ENCODE results near the gene HOXB2.

The HOXB2 gene

DNA sequence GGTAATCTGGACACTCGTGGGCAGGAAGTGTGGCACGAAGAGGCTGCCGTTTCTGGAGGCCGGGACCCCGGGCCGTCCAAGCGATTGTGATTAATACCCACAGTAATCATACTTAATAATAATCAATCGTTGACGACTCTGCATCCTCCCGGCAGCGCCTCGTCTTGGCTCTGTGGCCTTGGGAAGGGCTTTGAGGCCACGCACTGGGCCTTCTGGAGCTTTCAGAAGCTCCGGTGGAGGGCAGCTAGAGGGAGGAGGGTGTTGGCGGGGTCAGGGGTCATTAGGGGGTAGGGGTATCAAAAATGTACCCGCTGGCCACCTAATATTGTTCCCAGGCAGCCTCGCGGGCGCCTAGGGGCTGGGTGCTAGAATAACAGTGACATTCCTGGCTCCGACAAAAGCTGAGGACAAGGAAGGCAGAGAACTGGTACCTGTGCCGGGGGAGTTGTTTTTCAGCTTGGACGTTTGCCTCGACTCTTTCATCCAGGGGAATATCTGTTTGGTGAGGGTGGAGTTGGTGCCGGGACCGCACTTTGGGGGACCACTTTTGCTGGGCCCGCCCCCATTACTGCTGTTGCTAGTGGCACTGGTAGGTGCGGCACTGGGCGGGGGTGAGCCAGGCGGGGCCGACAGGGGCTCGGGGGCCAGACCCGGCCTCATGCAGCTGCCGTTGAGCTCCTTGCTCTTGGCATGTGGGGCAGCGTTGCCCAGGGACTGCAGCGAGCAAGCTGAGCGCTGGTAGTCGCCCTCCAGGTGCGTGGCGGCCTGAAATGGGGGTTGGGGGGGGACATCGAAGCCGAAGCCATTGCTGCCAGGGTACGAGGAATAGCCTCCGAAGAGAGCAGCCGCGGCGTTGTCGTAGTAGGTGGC is 6.9 kb upstream of the HOXB2 start:
- no peak for DNase-seq

GRCh38 chr17:48551214-48551555 is 6.3 kb upstream of the HOXB2 start:
- no peak for DNase-seq

GRCh38 chr17:48550502-48551213 is 5.7 kb upstream of the HOXB2 start:
- DNase-seq = no peak

DNA sequence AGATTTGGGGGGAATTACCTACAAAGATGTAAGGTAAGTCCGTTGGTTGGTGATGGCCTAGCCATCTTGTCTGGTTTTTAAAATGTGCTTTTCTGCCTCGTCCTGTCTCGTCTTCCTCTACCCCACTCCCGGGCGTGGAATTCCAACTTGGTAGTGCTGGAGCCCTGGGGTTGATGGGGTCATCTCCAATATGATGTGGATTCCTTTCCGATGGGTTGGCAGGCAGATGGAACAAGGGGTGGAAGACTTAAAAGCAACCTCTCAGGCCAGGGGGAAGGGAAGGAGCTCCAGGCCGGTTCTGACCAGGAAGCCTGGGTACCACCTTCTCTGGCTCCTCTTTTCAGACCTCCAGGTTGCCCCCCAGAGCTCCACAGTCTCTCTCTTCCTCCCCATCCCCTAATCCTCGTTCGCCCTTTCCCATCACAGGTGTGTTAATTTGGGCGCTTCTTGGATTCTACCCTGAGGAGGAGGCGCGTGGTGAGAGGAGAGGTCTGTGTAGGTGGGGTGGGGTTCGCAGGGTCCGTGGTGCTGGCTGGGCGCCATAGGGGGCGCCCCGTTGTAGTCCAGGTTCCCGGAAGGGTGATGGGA is 5.1 kb upstream of the HOXB2 start:
- DNase-seq = no peak

DNA sequence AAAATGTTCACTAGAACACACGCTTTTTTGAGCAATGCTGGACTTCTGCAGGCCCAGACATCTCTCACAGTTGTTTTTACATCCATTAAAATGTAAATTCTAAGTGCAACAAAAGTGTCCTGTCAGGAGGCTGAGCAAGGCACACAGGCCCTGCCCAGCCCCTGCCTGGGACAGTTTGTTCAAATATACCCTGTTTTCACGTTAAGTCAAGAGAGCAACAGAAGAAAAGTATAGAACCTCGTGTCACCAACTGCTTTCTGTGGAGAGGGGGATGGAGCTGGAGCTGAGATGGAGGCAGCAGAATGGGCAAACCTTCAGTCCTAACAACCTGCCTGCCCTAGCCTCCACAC is 4.3 kb upstream of the HOXB2 start:
- DNase-seq = no peak

GRCh38 chr17:48548523-48549280 is 3.8 kb upstream of the HOXB2 start:
- no peak for DNase-seq

GRCh38 chr17:48547808-48548522 is 3.1 kb upstream of the HOXB2 start:
- no peak for DNase-seq

GRCh38 chr17:48546924-48547807 is 2.3 kb upstream of the HOXB2 start:
- DNase-seq = no peak

DNA sequence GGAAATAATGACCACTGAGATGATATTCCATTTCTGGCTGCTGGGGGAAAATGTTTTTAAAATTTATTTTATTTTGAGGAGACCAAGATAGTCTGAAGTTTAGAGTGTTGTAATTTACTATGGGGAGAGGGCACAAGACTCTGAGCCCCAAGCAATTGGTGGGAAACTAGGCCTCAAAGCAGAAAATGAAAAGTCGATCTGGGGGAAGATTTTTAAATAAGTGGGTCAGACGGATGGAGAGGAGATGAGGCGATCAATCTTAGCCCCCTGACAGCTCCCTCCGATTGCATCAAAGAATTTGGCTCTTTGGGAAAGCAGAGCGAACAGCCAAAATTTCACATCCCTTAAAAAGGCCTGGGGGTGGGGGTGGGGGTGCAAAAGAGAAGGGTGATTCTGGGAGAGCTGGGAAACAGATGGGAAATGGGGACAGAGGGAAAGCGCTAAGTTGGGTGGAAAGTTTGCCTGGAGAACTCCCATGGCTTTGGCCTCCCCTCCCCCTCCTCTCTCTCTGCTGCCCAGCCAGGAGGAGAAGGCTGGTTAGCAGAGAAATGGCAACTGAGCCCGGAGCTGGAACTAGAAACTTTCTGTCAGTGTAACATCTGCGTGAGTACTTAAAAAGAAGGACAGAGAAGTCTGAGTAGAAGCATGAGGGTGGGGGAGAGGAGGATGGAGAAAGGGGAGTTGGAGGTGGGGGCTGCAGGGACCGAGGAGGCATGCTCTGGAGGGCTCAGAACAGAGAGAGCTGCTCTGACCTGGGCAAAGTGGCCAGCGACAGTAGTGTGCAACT is 1.4 kb upstream of the HOXB2 start:
- DNase-seq = no peak

DNA sequence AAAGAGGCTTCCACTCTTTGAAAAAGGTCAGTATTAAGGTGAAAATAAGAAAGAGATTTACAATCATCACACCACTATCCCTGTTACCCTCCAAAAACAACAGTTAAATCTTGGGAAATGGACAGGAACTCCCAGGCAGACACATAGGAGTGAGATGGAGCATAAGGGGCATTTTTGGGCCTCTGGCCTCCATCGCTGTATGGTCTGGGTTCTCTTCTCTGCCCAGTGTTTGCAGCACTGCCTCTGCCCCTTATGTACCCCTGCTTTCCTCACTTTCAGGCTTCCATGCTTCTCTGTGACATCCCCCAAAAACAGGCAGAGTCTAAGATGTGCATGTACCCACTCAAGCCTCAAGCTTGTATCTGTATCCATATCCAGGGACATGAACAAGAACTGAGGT is 630 bp upstream of the HOXB2 start:
- no peak for DNase-seq

DNA sequence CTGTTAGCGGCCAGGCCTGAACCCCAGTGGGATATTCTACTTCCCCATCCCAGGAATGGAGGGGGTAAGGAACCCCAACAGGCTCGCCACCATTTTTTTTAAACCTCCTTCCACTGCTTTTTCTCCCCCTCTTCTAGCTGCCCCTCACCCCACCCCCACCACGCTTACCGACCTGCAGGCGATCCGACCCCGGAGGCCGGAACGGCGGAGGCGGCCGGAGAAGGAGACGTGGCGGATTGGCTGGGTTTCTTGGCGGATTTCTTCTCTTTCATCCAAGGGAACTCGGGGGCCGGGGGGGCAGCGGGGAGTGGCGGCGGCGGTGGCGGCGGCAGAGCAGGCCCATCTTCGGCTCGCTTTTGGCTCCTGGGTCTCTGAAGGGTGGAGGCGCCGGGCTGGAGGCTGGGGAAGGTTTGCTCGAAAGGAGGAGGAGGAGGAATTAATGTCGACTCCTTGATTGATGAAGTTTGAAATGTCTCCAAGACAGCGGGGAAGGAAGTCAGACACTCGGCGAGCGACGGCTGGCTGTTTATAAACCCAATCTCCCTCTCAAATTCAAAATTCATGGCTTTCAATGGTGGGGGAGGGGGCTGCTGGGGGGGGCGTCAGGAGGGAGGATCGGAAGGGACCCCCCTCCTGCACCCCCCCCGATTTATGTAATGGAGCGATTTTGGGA is 424 bp downstream of the HOXB2 start:
- DNase-seq = no peak

GRCh38 chr17:48543854-48544348 is 1.0 kb downstream of the HOXB2 start:
- DNase-seq = no peak

DNA sequence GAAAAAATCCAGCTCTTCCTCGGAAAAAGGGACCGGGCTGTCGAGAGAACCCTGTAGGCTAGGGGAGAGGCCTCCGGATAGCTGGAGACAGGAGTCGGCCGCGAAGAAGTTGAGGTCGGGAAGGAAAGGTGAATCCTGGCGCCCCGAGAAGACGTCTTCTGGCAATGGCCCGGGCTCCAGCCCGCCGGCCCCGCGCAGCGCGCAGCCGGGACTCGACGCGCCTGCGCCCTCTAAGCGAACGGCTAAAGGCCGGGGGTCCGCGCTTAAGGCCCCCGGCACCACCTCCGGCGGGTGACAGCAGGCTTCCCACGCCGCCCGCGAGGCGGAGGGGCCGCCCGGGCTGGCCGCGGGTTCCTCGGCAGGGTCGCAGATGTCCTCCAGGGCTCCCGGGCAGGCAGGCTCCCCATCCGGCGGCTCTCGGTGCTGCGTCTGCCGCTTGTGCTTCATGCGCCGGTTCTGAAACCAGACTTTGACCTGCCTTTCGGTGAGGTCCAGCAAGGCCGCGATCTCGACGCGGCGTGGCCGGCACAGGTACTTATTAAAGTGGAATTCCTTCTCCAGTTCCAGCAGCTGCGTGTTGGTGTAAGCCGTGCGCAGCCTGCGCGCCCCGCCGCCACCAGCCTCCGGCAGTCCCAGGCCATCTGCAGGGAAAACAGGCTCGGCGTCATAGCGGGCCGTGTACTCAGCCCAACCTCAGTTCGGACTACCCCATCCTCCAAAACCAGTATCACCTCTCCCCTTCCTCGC is 1.6 kb downstream of the HOXB2 start:
- DNase-seq = no peak

DNA sequence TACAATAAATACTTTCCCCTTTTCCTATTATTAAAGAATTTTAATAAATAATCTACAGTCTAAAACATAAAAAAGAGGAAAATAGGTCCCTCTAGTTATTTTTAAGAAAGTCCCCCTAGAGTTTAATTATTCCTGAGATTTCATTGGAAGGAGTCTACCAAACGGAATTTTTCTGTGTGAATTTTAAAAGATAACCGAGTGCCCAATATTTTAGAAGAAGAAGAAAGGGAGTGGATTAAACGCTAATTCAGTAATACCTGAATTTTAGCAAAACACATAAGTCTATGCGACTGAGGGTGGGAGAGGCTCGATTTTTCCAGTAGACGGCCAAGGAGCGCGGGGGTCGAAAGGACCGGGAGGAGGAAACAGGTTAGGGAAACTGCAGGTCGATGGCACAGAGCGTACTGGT is 2.2 kb downstream of the HOXB2 start:
- no peak for DNase-seq

- no peak for DNase-seq
Observed at GRCh38 chr17:48542114-48542656, 2.7 kb downstream of the HOXB2 start.

- DNase-seq = no peak
Observed at GRCh38 chr17:48541577-48542113, 3.3 kb downstream of the HOXB2 start.

DNA sequence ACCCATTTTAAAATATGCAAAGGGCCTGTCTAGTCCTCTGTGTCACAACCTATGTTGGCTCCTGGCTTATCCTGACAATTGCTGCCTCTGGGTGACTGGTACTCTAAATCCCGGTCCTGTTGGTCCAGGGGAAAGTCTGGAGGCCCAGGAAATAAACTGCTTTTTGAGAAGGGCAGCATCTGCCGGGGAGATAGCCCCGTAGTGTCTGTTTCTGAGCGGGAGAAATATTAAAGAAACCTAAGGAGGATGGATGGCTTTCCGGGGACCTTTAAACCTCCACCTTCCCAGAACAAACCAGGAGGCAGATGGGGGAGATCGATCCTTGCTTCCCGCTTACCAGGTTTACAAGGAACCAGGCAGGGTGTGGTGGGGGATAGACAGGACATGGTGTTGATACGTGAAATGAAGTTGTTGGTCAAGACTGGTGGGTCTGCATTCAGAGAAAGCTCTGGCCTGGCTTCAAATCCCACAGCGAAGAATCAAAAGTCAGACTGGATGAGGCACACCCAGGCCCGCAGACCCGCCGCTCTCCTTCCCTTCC is 3.8 kb downstream of the HOXB2 start:
- no peak for DNase-seq

GRCh38 chr17:48540213-48540612 is 4.7 kb downstream of the HOXB2 start:
- no peak for DNase-seq
